ENCODE results near the gene SNRPD3.
"Not testable (repeated sequence)": the region's sequence is repeated elsewhere in the genome, so short reads cannot be mapped to it uniquely, and the experiment has no call there.

Gene SNRPD3

GRCh38 chr22:24535348-24535747, 20.5 kb upstream of the SNRPD3 start:
- DNase-seq = no peak

GRCh38 chr22:24536089-24536488, 19.7 kb upstream of the SNRPD3 start:
- DNase-seq = no peak

- DNase-seq = no peak
Observed at GRCh38 chr22:24540470-24540869, 15.3 kb upstream of the SNRPD3 start.

GRCh38 chr22:24541681-24542515, 13.9 kb upstream of the SNRPD3 start:
- DNase-seq = no peak

- DNase-seq = peak; percentile 8
Observed at GRCh38 chr22:24542641-24543040, 13.2 kb upstream of the SNRPD3 start.

GRCh38 chr22:24543185-24543601, 12.6 kb upstream of the SNRPD3 start:
- DNase-seq = no peak

- no peak for DNase-seq
Observed at GRCh38 chr22:24543679-24544243, 12.0 kb upstream of the SNRPD3 start.

GRCh38 chr22:24548812-24549211, 7.0 kb upstream of the SNRPD3 start:
- no peak for DNase-seq

- no peak for DNase-seq
Observed at GRCh38 chr22:24550028-24550901, 5.5 kb upstream of the SNRPD3 start.

GRCh38 chr22:24550902-24551435, 4.8 kb upstream of the SNRPD3 start:
- no peak for DNase-seq

GRCh38 chr22:24552503-24553286, 3.1 kb upstream of the SNRPD3 start:
- not testable (repeated sequence) for DNase-seq

GRCh38 chr22:24553597-24554312, 2.0 kb upstream of the SNRPD3 start:
- no peak for DNase-seq

- DNase-seq = no peak
Observed at GRCh38 chr22:24554313-24555164, 1.3 kb upstream of the SNRPD3 start, which contains the start of gene GUCD1. Gene GUCD1 (minus strand): TSS chr22:24555138. CDS start chr22:24554991, 147 bp downstream.

- no peak for DNase-seq
Observed at GRCh38 chr22:24559471-24559870, 3.7 kb downstream of the SNRPD3 start.

GRCh38 chr22:24563246-24563645, 7.4 kb downstream of the SNRPD3 start:
- no peak for DNase-seq

- DNase-seq = no peak
Observed at GRCh38 chr22:24564376-24565058, 8.7 kb downstream of the SNRPD3 start.

GRCh38 chr22:24565077-24565476, 9.3 kb downstream of the SNRPD3 start:
- no peak for DNase-seq

- DNase-seq = no peak
Observed at GRCh38 chr22:24566899-24567511, 11.2 kb downstream of the SNRPD3 start.

- no peak for DNase-seq
Observed at GRCh38 chr22:24567668-24568067, 11.9 kb downstream of the SNRPD3 start.

GRCh38 chr22:24571266-24571665, 15.5 kb downstream of the SNRPD3 start:
- no peak for DNase-seq
